ENCODE results near the gene SARM1.

- TF ChIP-seq CTCF (IDR thresholded peaks at IDR 0.05; ENCODE audit: extremely low read depth in 1 of 2, insufficient read depth in 1 of 2, low read depth in 1 of 2, low read length in 2 of 2) = no peak
- TF ChIP-seq EZH2 (IDR thresholded peaks at IDR 0.05; ENCODE audit: borderline replicate concordance, low read depth, low read length, severe bottlenecking) = no peak
- no peak for TF ChIP-seq MAX (IDR thresholded peaks at IDR 0.05; ENCODE audit: insufficient read depth, insufficient read length)
- TF ChIP-seq POLR2A (IDR thresholded peaks at IDR 0.05; ENCODE audit: low read depth, low read length) = no peak
- TF ChIP-seq POLR2AphosphoS5 (IDR thresholded peaks at IDR 0.05; ENCODE audit: insufficient read depth, low read depth, low read length) = no peak
Observed at GRCh38 chr17:28326114-28326513, 45.4 kb upstream of the SARM1 start.
